NCI-H82 treated with DMSO at 0.1 percent for 48 hours (cell line): ENCODE measurements around the gene TMEM176B.
"Not testable (repeated sequence)": the region's sequence is repeated elsewhere in the genome, so short reads cannot be mapped to it uniquely, and the experiment has no call there.

Experiments used
- DNase-seq: peaks from one replicate; lab custom pipeline; 2025; ENCODE audit not compliant: unreplicated experiment; lab: John Stamatoyannopoulos, UW

TMEM176B gene

GRCh38 chr7:150791746-150792452, 8.3 kb downstream of the TMEM176B start:
- no peak for DNase-seq

- no peak for DNase-seq
Measured at GRCh38 chr7:150791304-150791703, 8.9 kb downstream of the TMEM176B start.

- DNase-seq = no peak
Measured at GRCh38 chr7:150790416-150791075, 9.6 kb downstream of the TMEM176B start.

DNA sequence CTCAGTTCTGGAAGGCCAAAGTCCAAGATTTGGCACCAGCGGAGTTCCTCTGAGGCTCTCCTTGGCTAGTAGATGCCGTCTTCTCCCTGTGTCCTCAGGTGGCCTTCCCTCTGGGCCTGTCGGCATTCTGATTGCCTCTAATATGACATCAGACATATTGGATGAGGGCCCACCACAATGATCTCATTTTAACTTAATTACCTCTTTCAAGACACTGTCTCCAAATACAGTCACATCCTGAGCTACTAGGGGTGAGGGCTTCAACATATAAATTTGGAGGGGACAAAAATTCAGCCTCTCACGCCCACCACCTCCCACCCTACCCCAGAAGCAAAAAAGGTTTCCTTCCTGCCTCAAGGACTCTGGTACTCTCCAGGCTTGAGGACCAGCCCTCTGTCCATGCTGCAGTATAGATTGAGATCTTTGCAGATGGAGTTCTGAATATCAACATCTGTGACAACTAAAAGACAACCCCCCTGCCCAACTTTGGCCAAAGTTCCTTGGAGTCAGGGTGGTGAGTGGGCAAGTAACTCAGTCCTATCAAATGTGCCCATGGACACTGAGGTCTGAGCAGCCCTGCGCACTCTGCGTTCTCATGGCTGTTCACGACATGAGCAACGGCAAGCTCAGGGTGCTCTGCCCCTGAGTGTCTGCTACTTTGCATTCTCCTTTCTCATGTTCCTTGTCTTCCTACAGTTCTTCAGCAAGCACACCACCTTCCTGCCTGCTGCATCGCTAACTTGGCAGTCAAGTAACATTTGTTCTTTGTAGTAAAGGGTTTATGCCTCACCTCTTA, 11.5 kb downstream of the TMEM176B start:
- no peak for DNase-seq

DNA sequence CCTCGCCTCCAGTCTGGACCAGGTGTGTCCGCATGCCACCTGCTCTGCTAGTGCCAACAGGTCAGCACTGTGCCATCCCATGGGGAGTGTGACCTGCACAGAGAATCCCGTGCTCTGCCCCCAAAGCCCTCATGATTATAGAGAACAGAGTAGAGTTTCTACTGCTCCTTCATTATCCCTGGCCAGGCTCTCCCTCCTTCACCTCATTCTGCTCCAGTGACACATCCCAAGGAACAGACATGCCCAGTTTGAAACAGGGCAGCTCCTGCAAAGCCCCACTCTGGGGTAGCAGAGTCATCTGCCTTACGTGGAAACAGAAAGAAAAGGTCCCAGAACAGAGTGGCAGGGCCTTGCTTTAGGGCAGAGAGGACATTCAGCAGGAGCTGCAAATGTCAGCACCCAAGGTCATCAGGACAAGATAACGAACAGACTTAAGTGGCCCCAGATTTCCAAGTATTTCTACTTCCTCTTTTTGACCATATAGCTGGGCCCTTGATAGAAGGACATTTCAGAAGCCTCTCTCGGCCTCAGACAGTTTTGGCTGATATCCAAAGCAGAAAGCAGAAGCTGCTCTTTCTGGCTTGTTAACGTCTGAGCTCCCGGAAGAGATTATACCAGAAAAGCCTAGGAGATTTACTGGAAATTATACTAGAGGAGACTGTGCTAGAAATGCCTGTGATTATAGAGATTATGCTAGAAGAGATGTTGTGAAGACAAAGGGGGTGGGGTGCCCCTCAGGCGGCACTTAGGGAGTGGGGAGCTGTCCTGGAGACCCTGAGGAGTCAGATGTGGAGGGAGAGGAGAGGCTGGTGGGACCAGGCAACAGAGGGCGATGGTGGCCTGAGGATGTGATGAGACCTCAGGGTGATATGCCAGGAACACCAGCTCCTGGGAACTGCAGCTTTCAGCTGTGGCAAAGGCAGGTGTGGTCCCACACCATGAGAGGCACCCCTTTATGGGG, 12.6 kb downstream of the TMEM176B start:
- peak; percentile 78 for DNase-seq

DNA sequence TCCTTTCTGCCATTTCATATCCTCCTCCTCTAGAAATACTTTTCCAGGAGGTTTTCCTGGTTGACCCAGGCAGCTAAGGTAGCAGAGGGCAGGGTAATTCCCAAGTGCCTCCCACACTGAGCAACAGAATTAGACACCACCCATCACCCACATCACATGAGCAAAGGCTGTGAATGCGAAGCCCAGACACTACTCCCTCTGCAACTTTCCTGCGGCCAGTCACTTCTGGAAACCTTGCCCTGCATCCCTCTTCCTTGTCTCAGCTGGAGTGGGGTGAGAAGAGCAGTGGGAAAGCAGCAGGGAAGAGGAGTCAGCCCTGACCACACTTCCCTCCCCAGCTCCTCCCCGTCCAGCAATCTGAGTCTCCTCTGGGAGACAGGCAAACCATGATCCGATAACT, 15.2 kb downstream of the TMEM176B start:
- DNase-seq = no peak

GRCh38 chr7:150784120-150784736, 15.9 kb downstream of the TMEM176B start:
- no peak for DNase-seq

DNA sequence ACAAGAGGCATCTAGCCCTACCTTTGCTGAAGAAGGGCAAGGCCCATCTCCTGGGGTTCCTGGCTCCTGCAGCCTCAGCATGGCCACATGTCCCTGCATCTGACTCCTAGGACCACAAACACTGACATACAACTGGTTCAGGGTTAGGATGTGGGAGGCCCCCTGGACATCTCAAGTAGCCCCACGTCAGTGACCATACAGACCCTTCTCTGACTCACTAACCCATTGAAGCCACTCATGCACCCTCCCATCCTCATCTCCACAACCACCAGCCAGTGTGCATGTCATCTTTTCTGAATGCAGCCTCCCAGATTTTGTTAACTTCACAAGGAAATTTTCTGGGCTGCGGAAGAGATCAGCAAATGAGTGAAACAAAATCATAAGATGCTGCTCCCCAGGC, 18.2 kb downstream of the TMEM176B start:
- no peak for DNase-seq

GRCh38 chr7:150781103-150781502, 19.1 kb downstream of the TMEM176B start:
- DNase-seq = no peak

- no peak for DNase-seq
Measured at GRCh38 chr7:150780292-150780691, 19.9 kb downstream of the TMEM176B start.

- DNase-seq = peak; percentile 80
Measured at GRCh38 chr7:150778738-150779301, 21.3 kb downstream of the TMEM176B start.

- DNase-seq = no peak
Measured at GRCh38 chr7:150778014-150778737, 22.0 kb downstream of the TMEM176B start.

GRCh38 chr7:150774131-150774530, 26.0 kb downstream of the TMEM176B start:
- not testable (repeated sequence) for DNase-seq

GRCh38 chr7:150769768-150770167, 30.4 kb downstream of the TMEM176B start:
- DNase-seq = no peak

- no peak for DNase-seq
Measured at GRCh38 chr7:150766334-150766709, 33.8 kb downstream of the TMEM176B start.

DNA sequence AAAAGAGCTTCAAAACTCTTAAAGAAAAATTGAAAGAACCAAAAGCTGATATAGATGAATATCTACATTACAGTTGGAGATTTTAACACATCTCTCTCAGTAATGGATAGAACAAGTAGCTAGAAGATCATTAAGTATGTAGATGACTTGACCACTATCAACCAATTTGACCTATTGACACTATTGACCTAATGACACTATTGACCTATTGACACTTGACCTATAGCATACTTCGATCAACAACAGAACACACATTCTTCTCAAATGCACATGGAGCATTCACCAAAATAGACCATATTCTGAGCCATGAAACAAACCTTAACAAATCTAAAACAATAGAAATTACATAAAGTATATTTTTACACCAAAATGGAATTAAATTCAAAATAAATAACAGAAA, 40.7 kb downstream of the TMEM176B start:
- DNase-seq = no peak

- DNase-seq = no peak
Measured at GRCh38 chr7:150756858-150757257, 43.3 kb downstream of the TMEM176B start.

GRCh38 chr7:150756166-150756565, 44.0 kb downstream of the TMEM176B start:
- no peak for DNase-seq

- DNase-seq = no peak
Measured at GRCh38 chr7:150755473-150756099, 44.6 kb downstream of the TMEM176B start.
